OCI-M1 (cell line): Measurements from ENCODE around the gene SELENOM.
"Not testable (repeated sequence)": the region's sequence is repeated elsewhere in the genome, so short reads cannot be mapped to it uniquely, and the experiment has no call there.

Experiments used
- DNase-seq: peaks from one replicate; lab custom pipeline; 2025; lab: John Stamatoyannopoulos, UW

SELENOM gene

DNA sequence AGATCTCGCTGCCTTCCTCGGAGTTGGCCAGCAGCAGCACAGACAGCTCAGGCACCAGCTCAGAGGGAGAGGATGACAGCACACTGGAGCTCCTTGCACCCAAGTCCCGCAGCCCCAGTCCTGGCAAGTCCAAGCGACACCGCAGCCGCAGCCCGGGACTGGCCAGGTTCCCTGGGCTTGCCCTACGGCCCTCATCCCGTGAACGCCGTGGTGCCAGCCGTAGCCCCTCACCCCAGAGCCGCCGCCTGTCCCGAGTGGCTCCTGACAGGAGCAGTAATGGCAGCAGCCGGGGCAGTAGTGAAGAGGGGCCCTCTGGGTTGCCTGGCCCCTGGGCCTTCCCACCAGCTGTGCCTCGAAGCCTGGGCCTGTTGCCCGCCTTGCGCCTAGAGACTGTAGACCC, 26.5 kb upstream of the SELENOM start:
- no peak for DNase-seq

DNA sequence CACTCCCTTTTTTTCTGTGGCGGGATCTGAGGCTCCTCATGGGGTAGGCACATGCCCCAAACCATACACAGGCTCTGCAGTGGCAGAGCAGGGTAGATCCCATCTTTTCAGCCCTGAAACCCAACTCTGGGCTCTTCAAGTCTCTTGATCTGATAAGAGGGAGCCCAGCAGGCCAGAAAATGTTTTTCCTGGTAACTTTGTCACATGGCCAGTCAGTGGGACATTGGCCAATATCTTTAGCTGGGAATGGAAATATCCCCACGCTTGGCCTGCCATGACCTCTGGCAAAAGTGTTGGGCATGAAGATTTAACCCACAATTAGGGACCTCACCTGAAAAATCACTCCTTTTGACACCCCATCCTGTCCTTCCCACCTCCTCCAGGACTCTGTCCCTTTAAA, 23.5 kb upstream of the SELENOM start:
- peak; percentile 20 for DNase-seq

DNA sequence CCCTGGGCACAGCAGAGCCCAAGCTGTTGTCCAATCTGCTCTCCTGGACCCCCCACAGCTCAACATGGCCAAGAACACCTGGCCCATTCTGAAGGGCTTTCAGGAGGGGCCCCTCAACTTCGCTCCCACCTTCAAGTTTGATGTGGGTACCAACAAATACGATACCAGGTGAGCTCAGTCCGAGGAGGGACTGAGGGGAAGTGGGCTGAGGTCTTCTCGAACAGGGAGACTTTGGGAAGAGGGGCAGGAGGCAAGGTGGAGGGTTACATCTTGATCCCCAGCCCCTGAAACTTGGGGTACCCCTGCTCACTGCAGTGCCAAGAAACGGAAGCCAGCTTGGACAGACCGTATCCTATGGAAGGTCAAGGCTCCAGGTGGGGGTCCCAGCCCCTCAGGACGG, 20.8 kb upstream of the SELENOM start:
- no peak for DNase-seq

- peak; percentile 9 for DNase-seq
Measured at GRCh38 chr22:31127181-31127772, 19.9 kb upstream of the SELENOM start.

DNA sequence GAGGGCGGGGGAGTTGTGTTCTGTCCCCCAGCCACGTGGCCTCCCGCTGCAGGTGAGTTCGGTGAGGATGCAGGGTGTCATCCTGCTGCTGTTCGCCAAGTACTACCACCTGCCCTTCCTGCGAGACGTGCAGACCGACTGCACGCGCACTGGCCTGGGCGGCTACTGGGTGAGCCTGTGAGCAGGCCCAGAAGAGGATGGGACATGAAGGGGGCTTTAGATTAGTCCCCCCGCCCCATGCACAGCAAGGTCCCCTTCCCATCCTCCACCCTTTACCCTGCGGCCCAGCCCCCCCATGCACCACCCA, 19.5 kb upstream of the SELENOM start:
- DNase-seq: no peak

DNA sequence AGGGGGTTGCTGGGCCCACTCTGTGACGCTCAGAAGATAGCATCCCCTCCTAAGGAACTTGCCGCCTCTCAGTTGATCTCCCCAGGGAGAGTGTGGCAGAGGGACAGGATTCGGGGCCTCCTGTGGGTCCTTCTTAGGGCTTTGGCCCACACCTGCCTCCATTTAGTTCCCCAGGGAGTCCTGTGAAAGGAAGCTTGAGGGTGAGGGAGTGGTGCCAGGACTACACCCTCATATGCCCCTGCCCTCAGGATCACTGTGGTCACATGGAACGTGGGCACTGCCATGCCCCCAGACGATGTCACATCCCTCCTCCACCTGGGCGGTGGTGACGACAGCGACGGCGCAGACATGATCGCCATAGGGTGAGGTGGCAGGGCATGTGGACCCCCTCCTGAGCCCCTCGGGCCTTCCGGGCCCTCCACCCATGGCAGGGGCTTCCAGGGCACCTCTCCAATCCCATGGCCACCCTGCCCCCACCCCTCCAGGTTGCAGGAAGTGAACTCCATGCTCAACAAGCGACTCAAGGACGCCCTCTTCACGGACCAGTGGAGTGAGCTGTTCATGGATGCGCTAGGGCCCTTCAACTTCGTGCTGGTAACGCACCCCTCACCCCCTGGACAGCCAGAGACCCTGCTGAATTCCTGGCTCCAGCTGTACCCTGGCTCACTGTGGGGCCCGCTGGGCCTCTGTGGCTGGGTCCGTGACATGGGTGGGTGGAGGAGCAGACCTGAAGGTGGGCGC, 18.9 kb upstream of the SELENOM start:
- no peak for DNase-seq

DNA sequence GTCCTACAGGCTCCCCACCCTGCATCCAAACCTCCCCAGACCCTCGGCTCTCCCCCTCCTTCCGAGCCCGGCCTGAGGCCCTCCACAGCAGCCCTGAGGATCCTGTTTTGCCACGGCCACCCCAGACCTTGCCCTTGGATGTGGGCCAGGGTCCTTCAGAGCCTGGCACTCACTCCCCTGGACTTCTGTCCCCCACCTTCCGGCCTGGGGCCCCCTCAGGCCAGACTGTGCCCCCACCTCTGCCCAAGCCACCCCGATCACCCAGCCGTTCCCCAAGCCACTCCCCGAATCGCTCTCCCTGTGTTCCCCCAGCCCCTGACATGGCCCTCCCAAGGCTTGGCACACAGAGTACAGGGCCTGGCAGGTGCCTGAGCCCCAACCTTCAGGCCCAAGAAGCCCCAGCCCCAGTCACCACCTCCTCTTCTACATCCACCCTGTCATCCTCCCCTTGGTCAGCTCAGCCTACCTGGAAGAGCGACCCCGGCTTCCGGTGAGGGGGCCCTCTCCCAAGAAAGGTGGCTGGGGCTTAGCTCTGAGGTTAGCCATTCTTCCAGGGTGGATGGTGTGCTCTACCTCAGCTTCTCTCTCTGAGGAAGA, 18.3 kb upstream of the SELENOM start:
- DNase-seq: no peak

DNA sequence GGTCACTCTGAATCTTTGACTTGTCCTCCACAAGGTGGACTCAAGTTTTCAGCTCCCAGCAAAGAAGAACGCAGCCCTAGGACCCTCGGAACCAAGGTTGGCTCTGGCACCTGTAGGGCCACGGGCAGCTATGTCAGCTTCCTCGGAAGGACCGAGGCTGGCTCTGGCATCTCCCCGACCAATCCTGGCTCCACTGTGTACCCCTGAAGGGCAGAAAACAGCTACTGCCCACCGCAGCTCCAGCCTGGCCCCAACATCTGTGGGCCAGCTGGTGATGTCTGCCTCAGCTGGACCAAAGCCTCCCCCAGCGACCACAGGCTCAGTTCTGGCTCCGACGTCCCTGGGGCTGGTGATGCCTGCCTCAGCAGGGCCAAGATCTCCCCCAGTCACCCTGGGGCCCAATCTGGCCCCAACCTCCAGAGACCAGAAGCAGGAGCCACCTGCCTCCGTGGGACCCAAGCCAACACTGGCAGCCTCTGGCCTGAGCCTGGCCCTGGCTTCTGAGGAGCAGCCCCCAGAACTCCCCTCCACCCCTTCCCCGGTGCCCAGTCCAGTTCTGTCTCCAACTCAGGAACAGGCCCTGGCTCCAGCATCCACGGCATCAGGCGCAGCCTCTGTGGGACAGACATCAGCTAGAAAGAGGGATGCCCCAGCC, 17.6 kb upstream of the SELENOM start:
- DNase-seq: no peak

DNA sequence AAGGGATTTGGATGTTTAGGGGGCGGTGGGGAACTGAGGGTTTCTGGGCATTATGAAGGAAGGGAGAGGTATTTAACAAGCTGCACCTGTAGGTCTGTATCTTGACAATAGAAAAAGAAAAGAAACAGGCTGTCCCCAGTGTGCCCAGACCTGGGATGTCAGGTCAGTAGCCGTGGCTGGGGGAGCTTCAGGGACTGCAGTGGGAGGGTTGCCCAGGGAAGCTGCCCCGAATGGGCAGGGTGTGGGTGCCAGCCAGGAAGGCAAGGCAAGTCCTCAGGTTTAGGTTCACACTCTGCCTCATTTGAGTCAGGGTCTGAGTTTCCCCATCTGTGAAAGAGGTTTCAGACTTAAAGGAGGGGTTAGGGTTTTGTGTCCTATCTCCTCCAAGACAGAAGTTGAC, 16.9 kb upstream of the SELENOM start:
- no peak for DNase-seq

- DNase-seq: no peak
Measured at GRCh38 chr22:31123292-31123602, 15.9 kb upstream of the SELENOM start.

- DNase-seq: peak; percentile 22
Measured at GRCh38 chr22:31122532-31123291, 15.3 kb upstream of the SELENOM start, which contains the start of gene INPP5J. Gene INPP5J, plus strand, starts transcription at chr22:31122966. Its CDS starts 49 bp downstream, at chr22:31123015.

DNA sequence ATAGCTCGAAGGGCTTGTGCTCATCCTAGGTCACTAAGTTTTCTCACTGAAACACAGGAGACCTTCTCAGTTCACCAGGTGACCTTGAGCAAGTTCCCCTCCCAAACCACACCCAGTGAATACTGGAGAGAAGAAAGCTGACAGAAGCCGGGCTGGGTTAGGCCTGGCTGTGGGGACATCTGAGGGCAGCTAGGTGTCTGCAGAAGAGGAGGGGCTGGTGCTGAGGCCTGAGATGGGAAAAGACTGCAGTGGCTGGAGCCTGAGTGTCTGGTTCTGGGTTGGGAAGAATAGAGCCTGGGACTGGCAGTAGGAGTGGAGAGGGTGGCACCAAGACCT, 14.8 kb upstream of the SELENOM start:
- DNase-seq: no peak

DNA sequence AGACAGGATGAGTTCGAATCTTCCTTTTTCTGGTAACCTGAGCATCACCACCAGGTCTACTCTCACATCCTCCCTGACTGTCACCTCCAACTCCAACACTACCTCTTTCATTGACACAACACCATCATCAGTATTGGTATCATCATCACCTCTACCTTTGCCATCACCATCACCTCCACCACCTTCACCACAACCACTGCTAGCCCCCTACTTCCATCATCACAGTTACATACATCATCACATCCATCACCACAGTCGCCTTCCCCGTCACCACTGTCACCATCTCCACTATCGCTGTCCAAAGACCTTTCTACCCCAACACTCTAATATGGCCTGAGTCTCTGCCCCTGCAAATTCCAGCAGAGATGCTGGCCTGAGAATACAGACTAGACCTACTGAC, 14.0 kb upstream of the SELENOM start:
- no peak for DNase-seq

GRCh38 chr22:31120642-31121041, 13.3 kb upstream of the SELENOM start:
- no peak for DNase-seq

- no peak for DNase-seq
Measured at GRCh38 chr22:31120230-31120629, 12.9 kb upstream of the SELENOM start.

- DNase-seq: no peak
Measured at GRCh38 chr22:31119026-31119717, 11.8 kb upstream of the SELENOM start.

GRCh38 chr22:31118046-31118820, 10.9 kb upstream of the SELENOM start:
- no peak for DNase-seq

GRCh38 chr22:31112547-31113091, 5.3 kb upstream of the SELENOM start:
- not testable (repeated sequence) for DNase-seq

GRCh38 chr22:31107894-31108218, 488 bp upstream of the SELENOM start:
- DNase-seq: no peak

GRCh38 chr22:31106731-31107177, 614 bp downstream of the SELENOM start:
- no peak for DNase-seq

DNA sequence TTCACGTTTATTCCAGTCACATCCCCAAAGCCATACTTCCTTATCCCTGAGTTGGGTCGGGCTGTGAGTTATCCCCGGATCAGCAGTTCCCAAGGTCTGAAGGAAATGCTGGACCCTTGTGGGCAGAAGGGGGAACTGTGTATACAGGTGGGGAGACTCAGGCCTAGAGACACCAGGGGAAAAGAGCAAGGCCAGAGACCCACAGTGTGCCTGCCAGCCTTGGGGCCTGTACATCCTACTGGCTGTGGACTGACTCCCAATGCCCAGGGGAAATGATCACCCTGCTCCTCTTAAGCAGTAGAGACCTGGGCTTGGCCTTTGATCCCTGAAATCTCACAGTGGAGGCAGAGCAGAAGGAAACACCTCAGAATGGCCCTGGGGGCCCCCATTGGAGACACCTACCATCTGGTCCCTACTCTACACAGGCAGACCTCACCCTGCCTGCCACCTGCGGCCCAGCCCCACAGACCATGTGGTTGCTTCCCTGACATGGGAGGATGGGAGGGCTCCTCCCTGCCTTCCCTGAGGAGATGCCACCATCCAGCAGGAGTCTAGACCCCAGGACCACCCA, 1.3 kb downstream of the SELENOM start:
- DNase-seq: no peak
